ENCODE measurements around the gene ENDOD1. TPM values are rescaled to one million over a fixed set of nuclear protein-coding genes. Genes with fewer than 3 reads are reported as not detected.
A peak's percentile ranks its signal among the peaks of the same experiment; 100 is the strongest.

Gene ENDOD1
- total RNA-seq, 1 experiment from 2014 or later, result 11.4 TPM

- H3K9me3 Mint-ChIP-seq (ENCODE audit: unreplicated experiment), result no peaks in the 10 kb centered on the region
- POLR2A ChIA-PET, result interaction anchor here (0.9 to 1.6 kb wide), 5 partner anchors 9 to 54 kb away, joined by 3 to 8 read pairs (median 4); partner anchors contain the start of genes ENDOD1 and SRSF8
- intact Hi-C loops (cut with micrococcal nuclease), result no loop called here
- BruUV-seq (replicated peaks), result no TSS peak
- peaks cover 24% of the 10 kb centered on the region for H3K4me1 Mint-ChIP-seq (ENCODE audit: insufficient read depth, unreplicated experiment)
- CTCF ChIA-PET, result interaction anchor here (0.8 to 1.2 kb wide), 2 partner anchors 9 to 70 kb away, joined by 3 read pairs; partner anchors contain the start of gene ENDOD1
- no peak for DNase-seq (ENCODE audit: unreplicated experiment)
- H3K36me3 Mint-ChIP-seq (ENCODE audit: insufficient read depth, unreplicated experiment), result no peaks in the 10 kb centered on the region
- H3K4me3 Mint-ChIP-seq (ENCODE audit: unreplicated experiment), result no peak overlapping the region
- H3K27me3 Mint-ChIP-seq (ENCODE audit: insufficient read depth, unreplicated experiment), result no peaks in the 10 kb centered on the region
- no peak for TF ChIP-seq CTCF (IDR thresholded peaks at IDR 0.05; ENCODE audit: unreplicated experiment)
- no peak overlapping the region for H3K27ac Mint-ChIP-seq (ENCODE audit: low read depth, unreplicated experiment)
These were observed 8.6 kb upstream of the ENDOD1 start for GRCh38 chr11:95081010-95081409.

- Mint-ChIP-seq H3K4me1 (ENCODE audit: insufficient read depth, unreplicated experiment) (peaks cover 20% of the 10 kb centered on the region), H3K4me3 (ENCODE audit: unreplicated experiment) (no peak overlapping the region)
- CTCF ChIA-PET, result interaction anchor here (1.4 kb wide), 1 partner anchor 12 kb away, joined by 4 read pairs; no protein-coding TSS in a partner anchor
These were observed 8.2 kb upstream of the ENDOD1 start for GRCh38 chr11:95081412-95081811.

GRCh38 chr11:95082576-95083001 lies 7.1 kb upstream of the ENDOD1 start:
- no peak for TF ChIP-seq CTCF (IDR thresholded peaks at IDR 0.05; ENCODE audit: unreplicated experiment)
- CTCF ChIA-PET, result interaction anchor here (0.5 to 3.3 kb wide), 3 partner anchors 10 to 15 kb away, joined by 3 to 13 read pairs (median 4); no protein-coding TSS in a partner anchor

More at GRCh38 chr11:95081412-95081811, 8.2 kb upstream of the ENDOD1 start:
- no TSS peak for BruUV-seq (replicated peaks)
- POLR2A ChIA-PET, result interaction anchor here (0.8 to 1.6 kb wide), 5 partner anchors 9 to 66 kb away, joined by 3 to 8 read pairs (median 4); partner anchors contain the start of genes ENDOD1 and SRSF8
- DNase-seq (ENCODE audit: unreplicated experiment), result no peak
- intact Hi-C loops (cut with micrococcal nuclease), result no loop called here
- Mint-ChIP-seq H3K36me3 (ENCODE audit: insufficient read depth, unreplicated experiment) (no peaks in the 10 kb centered on the region), H3K27ac (ENCODE audit: low read depth, unreplicated experiment) (no peak overlapping the region), H3K27me3 (ENCODE audit: insufficient read depth, unreplicated experiment) (no peaks in the 10 kb centered on the region), H3K9me3 (ENCODE audit: unreplicated experiment) (no peaks in the 10 kb centered on the region)
- TF ChIP-seq CTCF (IDR thresholded peaks at IDR 0.05; ENCODE audit: unreplicated experiment), result no peak

GRCh38 chr11:95084509-95084908 lies 5.1 kb upstream of the ENDOD1 start:
- no TSS peak for BruUV-seq (replicated peaks)
- ChIA-PET CTCF (interaction anchor here (0.7 to 3.3 kb wide), 9 partner anchors 9 to 613 kb away, joined by 3 to 13 read pairs (median 4); partner anchors contain the start of gene SRSF8), POLR2A (interaction anchor here (0.7 to 3.8 kb wide), 15 partner anchors 9 to 147 kb away, joined by 3 to 49 read pairs (median 6); partner anchors contain the start of genes CWC15, KDM4D, SESN3 and SRSF8)
- Mint-ChIP-seq H3K27ac (ENCODE audit: low read depth, unreplicated experiment) (no peak overlapping the region), H3K4me3 (ENCODE audit: unreplicated experiment) (no peak overlapping the region), H3K9me3 (ENCODE audit: unreplicated experiment) (no peaks in the 10 kb centered on the region), H3K36me3 (ENCODE audit: insufficient read depth, unreplicated experiment) (no peaks in the 10 kb centered on the region), H3K4me1 (ENCODE audit: insufficient read depth, unreplicated experiment) (peaks cover 15% of the 10 kb centered on the region), H3K27me3 (ENCODE audit: insufficient read depth, unreplicated experiment) (no peaks in the 10 kb centered on the region)
- peak; percentile 79 for DNase-seq (ENCODE audit: unreplicated experiment)
- intact Hi-C loops (cut with micrococcal nuclease), result no loop called here
- TF ChIP-seq CTCF (IDR thresholded peaks at IDR 0.05; ENCODE audit: unreplicated experiment), result no peak

More at GRCh38 chr11:95082576-95083001, 7.1 kb upstream of the ENDOD1 start:
- H3K9me3 Mint-ChIP-seq (ENCODE audit: unreplicated experiment), result no peaks in the 10 kb centered on the region
- peaks cover 15% of the 10 kb centered on the region for H3K4me1 Mint-ChIP-seq (ENCODE audit: insufficient read depth, unreplicated experiment)
- BruUV-seq (replicated peaks), result no TSS peak
- H3K27ac Mint-ChIP-seq (ENCODE audit: low read depth, unreplicated experiment), result no peak overlapping the region
- POLR2A ChIA-PET, result interaction anchor here (0.7 to 3.8 kb wide), 2 partner anchors 10 to 15 kb away, joined by 3 to 49 read pairs; partner anchors contain the start of gene SRSF8
- intact Hi-C loops (cut with micrococcal nuclease), result no loop called here
- no peaks in the 10 kb centered on the region for H3K27me3 Mint-ChIP-seq (ENCODE audit: insufficient read depth, unreplicated experiment)
- DNase-seq (ENCODE audit: unreplicated experiment), result no peak
- no peak overlapping the region for H3K4me3 Mint-ChIP-seq (ENCODE audit: unreplicated experiment)
- H3K36me3 Mint-ChIP-seq (ENCODE audit: insufficient read depth, unreplicated experiment), result no peaks in the 10 kb centered on the region

Data from MCF 10A (cell line).